ENCODE measurements around the gene NOL12.
"Not testable (repeated sequence)": the region's sequence is repeated elsewhere in the genome, so short reads cannot be mapped to it uniquely, and the experiment has no call there.

The NOL12 gene

DNA sequence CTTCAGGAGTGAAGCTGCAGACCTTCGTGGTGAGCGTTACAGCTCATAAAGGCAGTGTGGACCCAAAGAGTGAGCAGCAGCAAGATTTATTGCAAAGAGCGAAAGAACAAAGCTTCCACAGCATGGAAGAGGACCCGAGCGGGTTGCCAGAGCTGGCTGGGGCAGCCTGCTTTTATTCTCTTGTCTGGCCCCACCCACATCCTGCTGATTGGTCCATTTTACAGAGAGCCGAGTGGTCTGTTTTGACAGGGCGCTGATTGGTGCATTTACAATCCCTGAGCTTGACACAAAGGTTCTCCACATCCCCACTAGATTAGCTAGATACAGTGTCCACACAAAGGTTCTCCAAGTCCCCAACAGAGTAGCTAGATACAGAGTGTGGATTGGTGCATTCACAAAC, 31.1 kb downstream of the NOL12 start:
- not testable (repeated sequence) for DNase-seq

- DNase-seq, result not testable (repeated sequence)
Observed at GRCh38 chr22:37717746-37718305, 31.7 kb downstream of the NOL12 start.

GRCh38 chr22:37725551-37726240, 39.6 kb downstream of the NOL12 start:
- DNase-seq, result no peak

GRCh38 chr22:37726241-37726887, 40.2 kb downstream of the NOL12 start:
- DNase-seq, result no peak

DNA sequence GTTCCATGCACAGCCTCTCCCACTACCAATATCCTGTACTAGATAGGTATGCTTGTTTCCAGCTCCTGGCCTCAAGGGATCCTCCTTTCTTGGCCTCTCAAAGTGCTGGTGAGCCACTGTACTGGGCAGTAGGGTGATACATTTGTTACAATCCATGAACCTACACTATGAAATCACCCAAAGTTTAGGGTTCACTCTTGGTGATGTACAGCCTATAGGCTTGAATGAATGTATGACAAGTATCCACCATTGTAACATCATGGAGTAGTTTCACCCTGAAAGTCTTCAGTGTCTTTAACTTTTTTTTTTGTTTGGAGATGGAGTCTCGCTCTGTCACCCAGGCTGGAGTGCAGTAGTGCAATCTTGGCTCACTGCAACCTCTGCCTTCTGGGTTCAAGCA, 42.5 kb downstream of the NOL12 start:
- no peak for DNase-seq

GRCh38 chr22:37731804-37732471, 45.8 kb downstream of the NOL12 start:
- DNase-seq, result no peak

- no peak for DNase-seq
Observed at GRCh38 chr22:37732699-37733607, 46.8 kb downstream of the NOL12 start.

GRCh38 chr22:37733625-37734401, 47.7 kb downstream of the NOL12 start:
- no peak for DNase-seq

DNA sequence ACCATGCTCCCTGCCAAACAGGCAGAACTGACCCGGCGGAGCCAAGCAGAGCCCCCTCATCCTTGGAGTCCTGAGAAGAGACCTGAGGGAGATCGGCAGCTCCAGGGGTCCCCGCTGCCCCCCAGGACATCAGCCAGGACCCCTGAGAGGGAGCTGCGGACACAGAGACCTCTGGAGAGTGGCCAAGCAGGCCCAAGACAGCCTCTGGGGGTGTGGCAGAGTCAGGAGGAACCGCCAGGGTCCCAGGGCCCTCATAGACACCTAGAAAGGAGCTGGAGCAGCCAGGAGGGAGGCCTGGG, 48.2 kb downstream of the NOL12 start:
- no peak for DNase-seq

DNA sequence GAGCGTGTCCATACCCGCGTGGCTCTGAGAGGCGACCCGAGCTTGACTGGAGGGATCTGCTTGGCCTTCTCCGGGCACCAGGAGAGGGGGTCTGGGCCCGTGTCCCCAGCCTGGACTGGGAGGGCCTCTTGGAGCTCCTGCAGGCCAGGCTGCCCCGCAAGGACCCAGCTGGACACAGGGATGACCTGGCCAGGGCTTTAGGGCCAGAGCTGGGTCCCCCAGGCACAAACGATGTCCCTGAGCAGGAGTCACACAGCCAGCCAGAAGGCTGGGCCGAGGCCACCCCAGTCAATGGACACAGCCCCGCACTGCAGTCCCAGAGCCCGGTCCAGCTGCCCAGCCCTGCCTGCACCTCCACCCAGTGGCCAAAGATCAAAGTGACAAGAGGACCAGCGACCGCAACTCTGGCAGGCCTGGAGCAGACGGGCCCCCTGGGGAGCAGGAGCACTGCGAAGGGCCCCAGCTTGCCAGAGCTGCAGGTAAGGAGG, 48.9 kb downstream of the NOL12 start:
- peak; percentile 9 to 23 for DNase-seq

DNA sequence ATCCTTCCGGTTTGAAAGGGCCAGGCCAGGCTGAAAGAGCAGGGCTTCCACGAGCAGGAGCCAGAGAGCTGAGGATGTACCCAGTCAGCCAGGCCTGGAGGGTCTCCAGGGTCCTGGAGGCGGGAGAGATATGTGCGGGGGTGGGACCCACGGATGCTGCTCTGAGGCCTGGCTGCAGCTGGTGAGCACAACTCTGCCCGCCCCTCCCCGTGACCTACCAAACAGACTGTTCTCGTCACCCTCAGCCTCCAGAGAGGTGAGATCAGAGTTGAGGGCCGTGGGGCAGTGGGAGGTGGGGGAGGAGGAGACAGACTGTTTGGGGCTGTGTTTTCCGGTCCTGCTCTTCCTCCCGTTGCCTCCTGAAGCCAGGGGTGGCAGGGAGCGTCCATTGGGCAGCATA, 52.9 kb downstream of the NOL12 start:
- no peak for DNase-seq

DNA sequence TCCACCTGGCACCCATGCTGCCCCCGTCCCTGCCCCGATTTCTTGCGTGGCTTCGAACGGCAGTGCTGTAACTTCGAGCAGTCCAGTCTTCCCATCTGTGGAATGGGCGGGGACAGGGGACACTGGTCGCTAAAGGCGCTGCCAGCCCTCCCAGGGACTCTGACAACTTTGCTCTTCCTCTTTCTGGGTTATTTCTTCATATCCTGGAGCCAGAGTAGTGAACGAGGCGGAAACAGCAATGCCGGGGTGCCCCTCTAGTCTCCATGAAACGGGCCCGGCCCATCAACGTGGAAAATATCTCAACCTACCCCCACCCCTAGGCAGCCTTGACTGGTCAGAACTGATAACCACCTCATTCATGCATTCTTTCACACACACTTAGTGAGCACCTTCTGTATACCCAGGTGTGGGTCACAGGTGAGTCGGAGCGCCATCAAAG, 53.5 kb downstream of the NOL12 start:
- DNase-seq, result no peak

DNA sequence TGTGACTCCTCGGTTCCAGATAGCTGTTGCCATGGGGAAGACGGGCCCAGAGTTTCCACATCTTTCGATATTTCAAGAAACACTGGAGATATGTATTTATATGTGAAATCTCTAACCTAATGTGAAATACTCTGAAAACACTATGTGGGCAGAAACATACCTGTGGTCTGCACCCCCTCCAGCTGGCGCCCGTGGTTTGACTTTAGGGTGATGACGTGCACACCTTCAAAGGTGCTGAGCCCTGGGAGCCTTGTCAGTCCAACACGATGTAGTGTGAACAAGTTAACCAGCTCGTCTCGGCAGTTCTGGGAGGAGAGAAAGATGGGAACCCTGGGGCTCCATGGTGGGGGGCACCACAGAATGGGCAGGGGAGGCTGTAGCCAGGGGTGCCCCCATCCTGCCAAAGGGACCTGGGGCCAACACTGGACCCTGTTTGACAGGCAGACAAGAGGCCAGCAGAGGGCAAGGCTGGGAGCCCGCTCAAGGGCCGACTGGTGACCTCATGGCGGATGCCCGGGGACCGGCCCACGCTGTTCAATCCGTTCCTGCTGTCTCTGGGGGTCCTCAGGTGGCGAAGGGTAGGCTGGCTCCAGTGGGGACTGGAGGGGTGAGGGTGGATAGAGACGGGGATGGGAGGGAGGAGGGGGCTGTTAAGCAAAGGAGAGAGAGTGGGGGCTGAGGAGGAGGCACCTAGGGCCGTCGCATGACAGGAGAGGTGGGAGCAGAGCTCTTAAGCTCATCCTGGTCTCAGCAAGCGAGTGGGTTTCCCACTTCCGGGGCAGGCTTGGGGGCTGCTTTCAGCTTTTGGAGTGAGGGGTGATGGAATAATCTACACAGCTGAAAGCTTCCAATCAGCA, 54.5 kb downstream of the NOL12 start:
- no peak for DNase-seq

DNA sequence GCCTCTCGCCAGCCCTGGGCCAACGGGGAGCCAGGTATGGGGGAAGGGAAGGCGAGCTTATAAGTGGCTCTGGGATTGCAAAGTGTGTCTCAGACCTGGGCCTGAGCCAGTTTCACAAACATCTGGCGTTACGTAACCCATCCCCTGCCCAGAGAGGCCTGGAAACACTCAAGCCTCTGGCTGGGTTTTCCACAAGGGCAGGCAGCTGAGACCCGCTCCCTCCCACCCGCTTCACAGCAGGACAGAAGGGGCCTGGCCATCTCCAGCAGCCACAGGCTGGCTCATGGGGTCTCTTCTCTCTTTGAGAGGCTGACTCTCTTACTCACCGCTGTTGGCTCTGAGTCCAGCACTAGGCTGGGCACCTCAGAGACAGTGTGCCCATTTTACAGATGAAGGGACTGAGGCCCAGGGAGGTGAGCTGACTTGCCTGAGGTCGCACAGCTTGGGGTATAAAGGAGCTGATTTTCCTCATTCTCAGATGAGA, 55.2 kb downstream of the NOL12 start:
- peak in 1 of 2 donors; percentile 15 for DNase-seq

DNA sequence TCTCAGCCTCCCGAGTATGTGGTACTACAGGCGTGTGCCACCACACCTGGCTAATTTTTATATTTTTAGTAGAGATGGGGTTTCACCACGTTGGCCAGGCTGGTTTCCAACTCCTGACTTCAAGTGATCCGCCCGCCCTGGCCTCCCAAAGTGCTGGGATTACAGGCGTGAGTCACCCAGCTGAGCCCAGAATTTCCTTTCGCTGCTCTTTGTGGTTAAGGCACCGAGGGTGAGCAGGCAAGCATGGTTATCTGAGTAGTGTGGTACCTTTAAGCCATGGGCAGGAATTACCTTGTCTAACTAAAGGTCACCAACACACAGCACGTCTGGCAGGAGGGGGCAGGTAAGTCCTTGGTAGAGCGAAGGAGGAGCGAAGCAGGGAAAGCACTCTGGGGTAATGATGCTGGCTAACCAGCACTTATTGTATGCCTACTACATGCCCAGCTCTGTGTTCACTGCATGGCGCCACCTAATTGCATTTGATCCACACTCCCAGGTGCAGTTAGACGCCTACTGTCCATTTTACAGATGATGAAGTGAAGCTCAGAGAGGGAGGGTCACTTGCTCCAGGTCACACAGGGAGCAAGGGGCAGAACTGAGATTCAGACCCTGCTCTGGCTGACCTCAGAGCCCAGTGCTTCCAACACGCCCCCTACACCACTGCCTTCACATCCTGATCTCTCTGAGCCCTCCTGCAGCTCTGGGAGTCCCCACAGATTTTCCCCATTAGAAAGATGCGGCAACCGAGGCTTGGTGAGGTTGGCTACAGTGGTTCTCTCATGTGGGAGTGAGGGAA, 56.4 kb downstream of the NOL12 start:
- no peak for DNase-seq
